ENCODE results near the gene GFRA3. TPM values are rescaled to one million over a fixed set of nuclear protein-coding genes. Genes with fewer than 3 reads are reported as not detected.

Gene GFRA3
- total RNA-seq, 4 donors from 2014 or later, result 0.85 to 2.0 (median 1.1) TPM; not detected in 1

DNA sequence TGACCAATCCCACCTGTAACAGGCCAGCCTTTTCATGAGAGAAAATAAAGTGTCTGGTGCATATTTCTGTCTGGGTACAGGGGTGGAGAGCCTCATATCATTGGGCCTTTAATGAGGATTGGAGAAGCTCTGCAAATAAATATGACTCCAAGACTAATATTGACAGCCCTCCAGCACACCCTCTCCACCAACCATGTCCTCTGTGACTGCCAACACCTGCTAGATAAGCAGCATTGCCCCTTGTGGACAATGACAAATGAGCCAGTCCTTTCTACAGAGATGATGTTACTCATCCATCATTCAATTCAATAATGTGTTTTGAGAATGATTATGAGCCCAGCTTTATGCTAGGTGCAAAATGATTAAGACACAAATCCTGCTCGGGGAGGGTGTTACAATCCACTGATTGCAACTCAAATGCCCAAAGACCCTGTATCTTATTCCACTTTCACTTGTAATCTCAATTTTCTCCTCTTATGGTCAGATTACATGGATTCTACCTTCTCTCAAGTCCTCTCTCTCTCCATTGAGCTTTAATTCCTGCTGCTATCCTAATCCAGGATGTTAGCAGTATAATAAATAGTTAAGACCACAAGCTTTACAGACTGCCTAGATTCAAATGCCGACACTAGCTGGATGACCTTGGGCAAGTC is 2.1 kb upstream of the GFRA3 start:
- Histone ChIP-seq H3K36me3 (no peaks in the 10 kb centered on the region), H3K27ac (no peak overlapping the region), H3K9me3 (no peaks in the 10 kb centered on the region), H3K27me3 (peaks cover 12% of the 10 kb centered on the region), H3K4me1 (peaks cover 9% of the 10 kb centered on the region), H3K4me3 (no peak overlapping the region)
- TF ChIP-seq POLR2A (IDR thresholded peaks at IDR 0.05) (no peak), POLR2AphosphoS5 (IDR thresholded peaks at IDR 0.05) (no peak), EP300 (IDR thresholded peaks at IDR 0.05) (no peak)
- TF ChIP-seq, protein P1, sequence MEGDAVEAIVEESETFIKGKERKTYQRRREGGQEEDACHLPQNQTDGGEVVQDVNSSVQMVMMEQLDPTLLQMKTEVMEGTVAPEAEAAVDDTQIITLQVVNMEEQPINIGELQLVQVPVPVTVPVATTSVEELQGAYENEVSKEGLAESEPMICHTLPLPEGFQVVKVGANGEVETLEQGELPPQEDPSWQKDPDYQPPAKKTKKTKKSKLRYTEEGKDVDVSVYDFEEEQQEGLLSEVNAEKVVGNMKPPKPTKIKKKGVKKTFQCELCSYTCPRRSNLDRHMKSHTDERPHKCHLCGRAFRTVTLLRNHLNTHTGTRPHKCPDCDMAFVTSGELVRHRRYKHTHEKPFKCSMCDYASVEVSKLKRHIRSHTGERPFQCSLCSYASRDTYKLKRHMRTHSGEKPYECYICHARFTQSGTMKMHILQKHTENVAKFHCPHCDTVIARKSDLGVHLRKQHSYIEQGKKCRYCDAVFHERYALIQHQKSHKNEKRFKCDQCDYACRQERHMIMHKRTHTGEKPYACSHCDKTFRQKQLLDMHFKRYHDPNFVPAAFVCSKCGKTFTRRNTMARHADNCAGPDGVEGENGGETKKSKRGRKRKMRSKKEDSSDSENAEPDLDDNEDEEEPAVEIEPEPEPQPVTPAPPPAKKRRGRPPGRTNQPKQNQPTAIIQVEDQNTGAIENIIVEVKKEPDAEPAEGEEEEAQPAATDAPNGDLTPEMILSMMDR (IDR thresholded peaks at IDR 0.05), result no peak
- DNase-seq (ENCODE audit: low spot score in 2 of 2), result no peak
- WGBS, result 78% methylated on average over 2 of the region's 2 CpGs

DNA sequence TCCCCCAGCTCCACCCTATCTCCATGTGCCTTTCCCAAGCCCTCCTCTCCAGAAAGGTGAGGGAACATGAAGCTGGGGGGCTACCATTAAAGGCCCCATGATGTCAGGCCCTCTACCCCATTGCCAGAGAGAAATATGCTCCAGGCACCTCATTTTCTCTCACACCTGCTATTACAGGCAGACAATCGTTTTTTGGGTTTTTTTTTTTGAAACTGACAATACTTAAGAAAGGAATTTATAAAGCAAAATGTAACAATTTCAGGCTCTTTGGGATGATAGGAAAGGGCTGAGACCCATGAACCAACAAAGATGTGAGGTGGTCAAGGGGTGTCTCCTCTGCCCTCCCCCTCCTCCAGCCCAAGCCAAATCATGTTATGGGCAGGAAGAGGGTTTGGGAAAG is 1.5 kb upstream of the GFRA3 start:
- H3K4me1 ChIP-seq, result peaks cover 9% of the 10 kb centered on the region
- no peaks in the 10 kb centered on the region for H3K36me3 ChIP-seq
- TF ChIP-seq POLR2A (IDR thresholded peaks at IDR 0.05), result no peak
- TF ChIP-seq, protein P1 (IDR thresholded peaks at IDR 0.05), result no peak
- no peak for TF ChIP-seq POLR2AphosphoS5 (IDR thresholded peaks at IDR 0.05)
- TF ChIP-seq EP300 (IDR thresholded peaks at IDR 0.05), result no peak
- peaks cover 12% of the 10 kb centered on the region for H3K27me3 ChIP-seq
- 45% methylated on average over 1 of the region's 1 CpG for WGBS
- H3K4me3 ChIP-seq, result no peak overlapping the region
- H3K9me3 ChIP-seq, result no peaks in the 10 kb centered on the region
- H3K27ac ChIP-seq, result no peak overlapping the region
- DNase-seq (ENCODE audit: low spot score in 2 of 2), result no peak

DNA sequence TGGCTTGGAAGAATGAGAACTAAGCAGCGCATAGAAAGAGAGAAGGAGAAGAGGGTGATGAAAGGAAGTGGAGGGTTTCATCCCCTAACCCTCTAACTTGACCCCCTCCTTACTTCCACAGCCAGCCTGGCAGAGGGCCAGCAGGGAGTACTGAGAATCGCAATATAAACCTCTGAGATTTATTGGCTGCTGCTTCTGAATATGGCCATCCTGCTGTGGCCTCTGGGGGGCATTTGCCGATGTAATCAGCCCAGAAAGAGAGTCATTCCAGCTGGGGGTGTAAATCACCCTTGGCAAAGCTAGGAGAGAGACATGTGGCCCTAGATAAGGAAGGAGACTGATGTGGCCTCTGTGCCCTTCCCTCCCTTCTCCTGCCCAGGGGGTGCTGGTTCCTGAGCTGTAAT is 960 bp upstream of the GFRA3 start:
- no peak overlapping the region for H3K4me3 ChIP-seq
- TF ChIP-seq POLR2A (IDR thresholded peaks at IDR 0.05) (no peak), EP300 (IDR thresholded peaks at IDR 0.05) (no peak), POLR2AphosphoS5 (IDR thresholded peaks at IDR 0.05) (no peak)
- TF ChIP-seq, protein P1 (IDR thresholded peaks at IDR 0.05), result no peak
- peaks cover 9% of the 10 kb centered on the region for H3K4me1 ChIP-seq
- H3K27ac ChIP-seq, result no peak overlapping the region
- peaks cover 12% of the 10 kb centered on the region for H3K27me3 ChIP-seq
- DNase-seq (ENCODE audit: low spot score in 2 of 2), result no peak
- WGBS, result 62% methylated on average over 3 of the region's 3 CpGs
- no peaks in the 10 kb centered on the region for H3K36me3 ChIP-seq
- H3K9me3 ChIP-seq, result no peaks in the 10 kb centered on the region

DNA sequence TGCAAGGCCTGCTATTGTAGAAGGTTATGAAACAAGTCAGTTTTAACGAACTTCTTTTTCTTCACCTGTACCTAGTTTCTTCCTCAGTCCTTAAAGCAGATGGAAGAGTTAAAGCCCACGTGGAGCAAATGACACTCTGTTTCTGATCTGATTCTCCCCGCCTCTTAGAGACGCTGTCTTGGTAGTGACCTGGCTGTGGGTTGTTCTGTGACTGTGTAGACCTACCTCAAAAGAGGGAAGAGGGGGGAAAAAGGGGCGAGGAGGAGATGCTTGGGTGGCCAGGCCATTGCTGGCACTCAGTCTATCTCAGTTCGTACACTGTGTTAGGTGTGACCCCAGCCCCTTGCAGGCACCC is 610 bp downstream of the GFRA3 start:
- Histone ChIP-seq H3K27me3 (peaks cover 12% of the 10 kb centered on the region), H3K4me3 (peak overlapping the region; percentile 52), H3K27ac (no peak overlapping the region), H3K4me1 (peaks cover 9% of the 10 kb centered on the region), H3K9me3 (no peaks in the 10 kb centered on the region), H3K36me3 (no peaks in the 10 kb centered on the region)
- 78% methylated on average over 6 of the region's 6 CpGs for WGBS
- no peak for DNase-seq (ENCODE audit: low spot score in 2 of 2)
- no peak for TF ChIP-seq POLR2A (IDR thresholded peaks at IDR 0.05)
- no peak for TF ChIP-seq POLR2AphosphoS5 (IDR thresholded peaks at IDR 0.05)
- TF ChIP-seq, protein P1 (IDR thresholded peaks at IDR 0.05), result no peak
- TF ChIP-seq EP300 (IDR thresholded peaks at IDR 0.05), result no peak

DNA sequence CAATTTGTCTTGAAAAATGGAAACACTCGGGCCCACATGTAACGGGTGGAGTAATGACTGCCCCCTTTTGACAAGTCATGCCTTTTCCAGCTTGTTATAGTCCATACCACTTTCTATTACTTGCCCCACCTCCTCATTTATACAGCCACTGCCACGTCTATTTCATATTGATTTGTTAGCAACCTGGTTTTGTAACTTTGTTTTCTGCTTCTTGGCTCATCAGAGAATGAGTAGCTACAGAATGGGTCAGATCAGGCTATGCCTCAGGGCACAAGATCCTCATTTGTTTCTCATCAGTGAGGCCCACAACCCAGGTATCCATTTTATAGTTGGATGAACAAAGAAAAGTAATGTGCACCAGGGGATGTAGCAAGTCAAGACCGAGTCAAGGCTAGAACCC is 1.7 kb downstream of the GFRA3 start:
- no peak for DNase-seq (ENCODE audit: low spot score in 2 of 2)
- no peak for TF ChIP-seq EP300 (IDR thresholded peaks at IDR 0.05)
- TF ChIP-seq POLR2AphosphoS5 (IDR thresholded peaks at IDR 0.05), result no peak
- no peak for TF ChIP-seq POLR2A (IDR thresholded peaks at IDR 0.05)
- TF ChIP-seq, protein P1 (IDR thresholded peaks at IDR 0.05), result no peak
- Histone ChIP-seq H3K36me3 (no peaks in the 10 kb centered on the region), H3K4me3 (no peak overlapping the region), H3K27me3 (peaks cover 15% of the 10 kb centered on the region), H3K4me1 (peaks cover 9% of the 10 kb centered on the region), H3K27ac (no peak overlapping the region), H3K9me3 (no peaks in the 10 kb centered on the region)
- WGBS, result 90% methylated on average over 4 of the region's 4 CpGs

All from suprapubic skin (tissue), 4 donors.